Stimulated activated naive CD4-positive, alpha-beta T cell (primary cell): Measurements from ENCODE around the gene ALK.

ENCODE experiments used
- DNase-seq, 6 experiments: peaks; one replicate each; lab custom pipeline; 2025; lab: John Stamatoyannopoulos, UW

The ALK gene

GRCh38 chr2:29448096-29448688, 473.2 kb downstream of the ALK start:
- DNase-seq: no peak

DNA sequence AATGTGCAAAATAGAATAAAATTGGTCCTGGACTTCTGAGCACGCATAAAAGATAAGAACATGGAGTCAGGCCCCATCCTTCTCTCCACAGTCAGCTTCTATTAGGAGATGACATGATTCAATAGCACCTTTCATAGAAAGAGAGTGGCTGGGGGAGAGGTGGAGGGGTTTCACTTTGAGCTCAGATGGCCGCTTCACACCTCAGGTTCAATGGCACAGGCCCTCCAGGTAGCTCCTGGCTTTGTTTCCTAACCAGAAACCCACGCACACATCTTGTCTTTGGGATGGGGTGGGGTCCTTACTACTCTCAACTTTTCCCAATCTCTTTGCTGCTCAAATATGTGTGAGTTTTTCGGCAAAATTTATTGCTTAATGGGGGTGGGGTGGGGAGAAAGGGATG, 473.9 kb downstream of the ALK start:
- DNase-seq: no peak

- DNase-seq: no peak
Observed at GRCh38 chr2:29446847-29447246, 474.5 kb downstream of the ALK start.

DNA sequence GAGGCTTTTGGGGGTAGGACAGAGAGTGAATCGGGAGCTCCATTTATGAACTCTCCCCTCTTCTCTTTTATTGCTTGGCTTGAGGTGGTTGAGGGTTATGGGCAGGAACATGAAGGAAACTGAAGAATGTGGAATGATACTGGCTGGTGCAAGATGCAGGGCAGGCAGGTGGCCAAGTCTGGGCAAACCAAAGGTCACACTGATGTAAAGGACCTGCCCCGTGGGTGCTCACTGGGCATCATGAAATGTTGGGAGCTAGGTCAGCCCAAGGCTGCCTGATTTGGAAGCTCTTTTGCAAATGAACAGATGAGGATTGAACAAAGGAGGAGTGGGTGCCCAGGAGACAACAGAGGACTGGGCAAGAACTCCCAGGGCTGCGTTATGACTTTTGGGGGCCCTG, 477.2 kb downstream of the ALK start:
- DNase-seq: no peak

DNA sequence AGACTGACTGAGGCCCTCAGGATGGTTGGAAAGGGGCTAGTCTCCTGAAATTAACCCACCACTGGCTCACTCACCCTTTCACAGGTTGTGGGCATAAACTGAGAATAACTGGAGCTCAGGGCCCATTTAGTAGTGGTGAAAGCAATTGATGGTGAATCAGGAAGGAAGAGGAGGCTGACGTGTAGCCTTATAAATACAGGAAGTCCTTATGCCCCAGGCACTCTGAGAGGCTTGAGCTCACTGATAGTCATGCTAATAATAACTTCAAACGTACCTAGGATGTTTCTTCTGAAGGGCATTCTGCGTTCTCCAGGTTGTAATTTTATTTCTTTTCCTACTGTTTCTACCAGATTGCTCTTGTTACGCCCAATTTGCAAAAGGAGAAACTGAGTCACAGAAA, 477.8 kb downstream of the ALK start:
- DNase-seq: no peak

DNA sequence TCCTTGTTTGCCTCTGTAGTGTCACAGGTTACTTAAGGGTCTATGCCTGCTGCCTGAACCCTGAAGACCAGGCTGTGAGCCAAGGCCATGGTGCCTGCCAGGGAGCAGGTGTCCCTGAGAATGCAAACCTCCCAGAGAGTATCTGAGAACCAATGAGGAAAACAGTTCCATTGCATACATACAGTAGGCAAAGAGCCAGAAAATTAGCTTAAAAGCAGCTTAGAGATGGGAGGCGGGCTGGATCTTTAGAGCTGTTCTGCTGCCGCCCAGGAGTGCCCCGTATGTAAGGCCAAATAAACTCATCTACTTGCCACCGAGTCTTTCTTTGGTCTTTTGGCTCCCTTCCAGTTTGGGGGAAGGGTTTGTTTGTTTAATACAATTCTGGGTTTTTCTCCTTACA, 478.2 kb downstream of the ALK start:
- DNase-seq: no peak

GRCh38 chr2:29440921-29441623, 480.3 kb downstream of the ALK start:
- no peak for DNase-seq

DNA sequence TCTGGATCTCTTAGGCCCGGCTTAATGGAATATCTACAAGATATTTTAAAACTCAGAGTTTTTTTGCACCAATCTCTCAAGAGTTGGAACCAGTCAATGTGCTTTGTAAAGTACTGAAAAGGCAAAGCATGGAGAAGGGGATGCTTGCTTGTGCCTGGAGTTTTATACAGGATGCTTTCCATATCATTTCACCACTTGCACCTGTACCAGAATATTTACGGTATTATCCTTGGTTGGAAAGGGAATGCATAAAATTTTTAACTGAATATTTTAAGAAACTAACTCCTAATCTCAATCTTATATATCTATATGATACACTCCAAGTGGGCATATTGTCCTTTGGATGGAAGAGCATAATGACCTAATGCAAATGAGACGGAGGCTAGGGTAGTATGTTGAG, 487.5 kb downstream of the ALK start:
- DNase-seq: no peak

GRCh38 chr2:29433128-29433527, 488.3 kb downstream of the ALK start:
- no peak for DNase-seq

DNA sequence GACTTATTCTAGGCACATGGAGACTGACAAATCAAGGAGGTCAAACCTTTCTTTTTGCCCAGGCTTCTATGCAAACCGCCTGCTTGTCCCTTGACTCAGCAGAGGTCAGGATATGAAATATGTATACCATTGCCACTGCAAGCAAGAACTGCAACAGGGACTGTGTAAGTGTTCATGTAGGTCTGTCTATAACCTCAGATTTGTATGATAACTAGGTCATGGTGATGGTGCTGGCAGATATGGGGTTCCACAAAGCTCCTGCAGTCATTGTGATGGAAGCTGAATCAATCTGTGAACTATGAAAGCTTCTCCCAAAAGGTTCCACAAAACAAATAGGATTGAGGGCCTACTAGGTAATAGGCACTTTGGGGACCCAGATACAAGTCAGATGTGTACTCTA, 489.9 kb downstream of the ALK start:
- no peak for DNase-seq

DNA sequence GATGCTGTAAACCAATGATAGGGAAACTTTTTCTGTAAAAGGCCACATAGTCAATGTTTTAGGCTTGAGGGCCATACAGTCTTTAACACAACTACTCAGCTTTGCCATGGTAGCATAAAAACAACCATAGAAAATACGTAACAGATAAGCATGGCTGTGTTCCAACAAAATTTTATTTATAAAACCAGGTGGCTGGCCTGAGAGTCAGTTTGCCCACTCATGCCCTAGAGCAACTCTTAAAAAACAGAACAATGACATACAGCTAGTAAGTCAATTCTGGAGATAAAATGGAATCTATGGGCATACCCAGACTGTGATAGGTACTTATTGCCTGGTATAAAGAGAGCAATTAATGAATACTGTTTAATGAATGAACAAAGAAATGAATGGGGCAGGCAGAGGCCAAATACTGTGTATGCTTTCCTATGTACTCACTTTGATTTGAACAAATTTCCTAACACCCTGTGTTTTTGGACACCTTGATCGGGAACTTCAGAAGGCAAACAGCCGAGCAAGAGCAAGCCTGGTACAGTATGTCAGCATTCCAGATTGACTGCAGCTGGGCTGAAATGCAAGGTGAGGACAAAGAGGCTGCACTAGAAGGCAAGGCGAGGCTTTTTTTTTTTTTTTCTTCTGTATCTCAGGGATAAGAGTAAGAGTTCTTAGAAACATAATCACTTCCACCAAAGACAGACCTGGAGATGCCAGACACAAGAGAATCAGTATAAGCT, 490.8 kb downstream of the ALK start:
- no peak for DNase-seq

- DNase-seq: no peak
Observed at GRCh38 chr2:29426354-29426753, 495.0 kb downstream of the ALK start.

DNA sequence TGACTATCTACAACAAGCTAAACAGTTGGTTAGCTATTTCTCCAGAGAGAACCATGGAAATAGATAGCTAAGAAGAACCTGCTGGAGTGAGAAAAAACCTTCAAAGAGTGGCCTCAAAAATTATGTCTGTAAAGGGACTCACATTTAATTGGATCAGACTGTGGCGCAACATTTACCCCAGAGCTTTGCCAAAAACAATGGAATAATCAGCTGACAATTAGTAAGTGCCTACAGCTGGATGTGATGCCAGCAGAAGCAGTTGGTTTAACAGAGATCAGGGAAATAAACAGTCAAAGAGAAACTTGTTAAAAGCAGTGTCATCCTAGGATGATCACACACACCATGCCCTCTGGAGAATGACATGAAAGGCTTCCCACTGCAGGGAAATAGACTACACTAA, 495.5 kb downstream of the ALK start:
- DNase-seq: no peak

- DNase-seq: no peak
Observed at GRCh38 chr2:29423061-29423666, 498.2 kb downstream of the ALK start.

- DNase-seq: no peak
Observed at GRCh38 chr2:29420999-29421782, 500.2 kb downstream of the ALK start.

DNA sequence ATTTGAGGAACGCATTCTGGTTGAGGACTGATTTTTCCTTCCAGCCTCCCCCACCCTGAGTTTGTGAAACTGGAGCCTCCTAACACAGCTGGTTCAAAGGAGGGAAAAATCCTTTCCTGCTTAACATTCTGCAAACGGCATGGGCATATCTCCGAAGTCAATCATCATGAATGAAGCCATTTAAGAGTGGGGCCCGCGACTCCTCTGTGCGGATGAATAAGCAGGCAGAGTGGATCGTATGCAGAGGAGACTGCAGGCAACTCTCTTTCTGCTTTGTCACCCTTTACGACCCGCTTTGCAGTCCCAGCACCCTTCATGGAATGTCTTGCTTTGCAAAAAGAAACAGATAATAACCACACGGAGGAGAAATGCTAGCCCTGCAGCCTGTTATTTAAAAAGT, 500.9 kb downstream of the ALK start:
- no peak for DNase-seq

GRCh38 chr2:29417630-29418029, 503.8 kb downstream of the ALK start:
- no peak for DNase-seq

DNA sequence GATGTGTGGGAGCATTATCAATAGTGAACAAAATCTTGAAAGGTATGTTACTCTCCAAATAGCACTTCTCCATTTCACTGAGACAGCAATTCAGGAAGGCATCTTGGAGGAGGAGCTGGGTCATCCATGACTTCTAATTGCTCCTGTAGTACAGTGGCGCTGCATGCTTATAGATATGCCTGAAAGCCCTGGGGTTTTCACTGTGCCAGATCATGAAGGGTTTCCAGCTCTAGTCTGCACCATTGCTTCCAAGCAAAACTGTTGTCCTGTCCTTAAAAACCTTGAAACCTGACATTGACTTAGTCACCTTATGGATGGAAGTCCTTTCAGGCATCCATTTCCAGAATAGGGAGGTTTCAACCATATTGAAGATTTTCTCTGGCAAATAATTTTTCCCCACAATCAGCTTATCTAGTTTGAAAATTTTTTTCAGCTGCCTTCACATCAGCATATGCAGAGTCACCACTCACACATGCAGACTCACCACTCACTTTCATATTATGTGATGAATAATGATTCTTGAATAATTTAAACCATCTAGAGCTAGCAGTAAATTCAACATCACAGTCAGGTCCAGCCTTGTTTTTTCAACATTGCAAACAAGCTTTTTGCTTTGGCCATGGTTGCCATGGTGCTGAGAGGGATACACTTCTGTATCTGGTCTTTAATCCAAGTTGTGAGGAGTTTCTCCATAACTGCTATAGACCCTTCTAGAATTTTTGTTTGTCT, 509.0 kb downstream of the ALK start:
- no peak for DNase-seq

- no peak for DNase-seq
Observed at GRCh38 chr2:29405707-29406106, 515.7 kb downstream of the ALK start.

DNA sequence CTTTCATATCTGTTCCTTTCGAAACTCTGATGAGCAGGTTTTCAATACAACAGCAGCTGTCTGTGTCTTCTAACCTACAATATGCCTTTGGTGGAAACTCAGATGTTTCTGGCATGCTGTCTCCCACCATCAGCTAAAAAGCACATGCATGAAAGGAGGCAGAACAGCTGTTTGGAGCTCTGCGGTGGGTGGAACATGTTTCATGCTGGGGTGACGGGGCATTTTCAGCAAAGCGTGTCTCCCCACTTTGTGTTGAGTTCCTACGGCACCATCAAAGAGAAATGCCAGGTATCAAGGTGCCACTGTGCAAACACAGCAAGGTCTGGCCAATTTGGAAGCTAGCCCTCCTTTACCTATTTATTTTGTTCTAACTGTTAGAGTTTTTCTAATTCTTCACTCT, 516.1 kb downstream of the ALK start:
- no peak for DNase-seq

DNA sequence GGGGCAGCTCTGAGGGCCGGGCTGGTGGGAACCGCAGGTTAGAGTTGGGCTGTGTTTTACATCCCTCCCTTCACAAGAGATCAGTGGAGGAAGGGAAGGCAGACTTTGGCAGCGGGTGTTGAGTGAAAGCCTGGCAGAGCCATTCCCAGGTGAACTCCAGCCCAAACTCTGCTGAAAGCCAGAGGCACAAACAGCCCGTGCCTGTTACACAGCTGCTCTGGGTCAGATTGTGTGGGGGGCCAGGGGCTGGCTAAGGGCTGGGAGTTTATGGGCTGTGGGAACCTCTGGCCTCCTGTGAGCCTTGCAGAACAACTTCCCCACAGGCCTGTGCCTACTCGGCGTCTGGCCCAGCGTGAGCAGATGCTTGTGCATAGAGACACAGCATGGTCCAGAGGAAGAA, 519.4 kb downstream of the ALK start:
- DNase-seq: no peak
